SIG-M5 (cell line): ENCODE results near the gene LUC7L.
A peak's percentile ranks its signal among the peaks of the same experiment; 100 is the strongest.
"Not testable (repeated sequence)": the region's sequence is repeated elsewhere in the genome, so short reads cannot be mapped to it uniquely, and the experiment has no call there.

Experiments used
- DNase-seq: peaks from one replicate; lab custom pipeline; 2025; lab: John Stamatoyannopoulos, UW

LUC7L gene

DNA sequence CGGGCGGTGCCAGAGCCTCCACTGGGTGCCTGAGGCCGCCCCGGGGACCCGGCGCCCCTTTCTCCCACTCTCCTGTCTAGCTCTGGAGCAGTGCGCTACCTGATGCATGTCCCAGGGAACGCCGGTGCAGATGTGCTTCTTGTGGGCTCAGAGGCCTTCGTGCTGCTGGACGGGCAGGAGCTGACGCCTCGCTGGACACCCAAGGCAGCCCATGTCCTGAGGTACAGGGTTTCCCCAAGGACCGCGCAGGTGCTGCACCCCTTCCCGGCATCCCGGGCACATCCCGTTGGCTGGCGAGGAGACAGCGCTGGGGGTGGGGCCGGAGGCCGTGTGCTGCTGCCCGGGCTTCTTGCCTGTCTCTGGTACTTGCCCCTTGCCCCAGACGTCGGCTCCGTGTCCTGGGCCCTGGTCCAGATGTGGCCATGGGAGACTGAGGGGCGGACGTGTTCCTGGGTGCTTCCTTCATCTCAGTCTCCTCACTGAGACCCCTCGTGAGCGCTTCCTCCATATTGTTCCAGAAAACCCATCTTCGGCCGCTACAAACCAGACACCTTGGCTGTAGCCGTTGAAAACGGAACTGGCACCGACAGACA, 34.0 kb upstream of the LUC7L start:
- DNase-seq: no peak

DNA sequence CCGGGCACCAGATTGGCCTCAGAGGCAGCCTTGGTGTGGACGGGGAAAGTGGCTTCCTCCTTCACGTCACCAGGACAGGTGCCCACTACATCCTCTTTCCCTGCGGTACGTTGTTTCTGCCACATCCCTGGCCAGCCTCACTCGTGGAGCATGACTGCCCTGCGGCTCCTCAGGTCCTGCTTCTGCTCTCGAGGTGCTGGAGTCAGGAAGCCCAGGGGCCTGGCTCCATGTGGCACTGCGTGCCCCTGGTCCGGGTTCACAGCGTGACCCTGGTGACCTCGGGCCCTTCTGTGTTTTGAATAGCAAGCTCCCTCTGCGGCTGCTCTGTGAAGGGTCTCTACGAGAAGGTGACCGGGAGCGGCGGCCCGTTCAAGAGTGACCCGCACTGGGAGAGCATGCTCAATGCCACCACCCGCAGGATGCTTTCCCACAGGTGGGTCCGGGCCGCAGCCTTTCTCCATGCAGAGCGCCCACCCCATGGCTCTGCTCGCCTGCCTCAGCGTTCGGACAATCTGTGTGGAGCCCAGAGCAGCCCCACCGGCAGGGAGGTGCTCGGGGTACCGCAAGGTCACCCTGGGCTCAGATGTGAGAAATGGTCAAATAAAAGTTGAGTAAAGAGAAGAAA, 33.0 kb upstream of the LUC7L start:
- DNase-seq: no peak

DNA sequence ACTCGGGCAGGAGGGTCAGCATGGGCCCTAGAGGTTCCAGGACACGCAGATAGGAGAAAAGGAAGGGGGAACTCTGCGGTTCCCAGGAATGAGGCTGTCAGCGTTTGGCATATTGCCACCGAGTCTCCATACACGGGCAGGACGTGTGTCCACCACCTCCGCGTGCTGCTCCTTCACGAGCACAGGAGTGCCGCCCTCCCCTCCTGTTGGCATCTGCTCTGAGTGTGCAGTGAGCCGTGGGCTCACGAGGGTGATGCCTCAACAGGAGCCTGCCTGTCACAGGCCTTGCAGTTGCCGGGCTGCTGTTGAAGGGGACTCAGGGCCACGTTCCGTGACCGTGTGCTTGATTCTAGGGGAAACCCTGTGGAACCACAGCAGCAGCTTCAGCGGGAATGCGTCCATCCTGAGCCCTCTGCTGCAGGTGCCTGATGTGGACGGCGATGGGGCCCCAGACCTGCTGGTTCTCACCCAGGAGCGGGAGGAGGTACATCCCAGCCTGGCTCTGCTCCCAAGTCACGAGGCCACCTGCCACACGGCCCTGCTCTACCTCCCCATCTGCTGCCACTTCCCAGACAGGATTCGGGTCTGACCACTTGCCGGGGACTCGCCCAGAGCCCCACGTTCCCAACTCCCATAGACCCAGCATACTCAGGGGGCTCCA, 31.9 kb upstream of the LUC7L start:
- DNase-seq: no peak

DNA sequence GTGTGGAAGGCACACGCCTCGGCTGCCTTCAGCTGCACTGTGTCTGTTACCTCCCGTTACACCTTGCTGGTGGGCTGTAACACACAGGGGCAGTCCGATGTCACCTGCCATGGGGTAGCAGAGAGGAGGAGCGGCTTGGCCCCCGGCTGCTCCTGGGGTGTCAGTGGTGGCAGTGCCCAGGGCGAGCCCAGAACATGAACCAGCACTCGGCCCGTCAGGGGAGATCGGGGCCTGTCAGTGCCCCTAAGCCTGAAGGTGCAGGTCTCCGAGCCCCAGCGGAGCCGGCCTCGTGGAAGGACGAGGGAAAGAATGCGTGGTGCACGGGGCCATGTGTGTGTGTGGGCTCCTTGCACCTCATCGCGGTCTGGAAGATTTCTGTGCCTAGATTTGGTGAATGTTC, 31.1 kb upstream of the LUC7L start:
- no peak for DNase-seq

DNA sequence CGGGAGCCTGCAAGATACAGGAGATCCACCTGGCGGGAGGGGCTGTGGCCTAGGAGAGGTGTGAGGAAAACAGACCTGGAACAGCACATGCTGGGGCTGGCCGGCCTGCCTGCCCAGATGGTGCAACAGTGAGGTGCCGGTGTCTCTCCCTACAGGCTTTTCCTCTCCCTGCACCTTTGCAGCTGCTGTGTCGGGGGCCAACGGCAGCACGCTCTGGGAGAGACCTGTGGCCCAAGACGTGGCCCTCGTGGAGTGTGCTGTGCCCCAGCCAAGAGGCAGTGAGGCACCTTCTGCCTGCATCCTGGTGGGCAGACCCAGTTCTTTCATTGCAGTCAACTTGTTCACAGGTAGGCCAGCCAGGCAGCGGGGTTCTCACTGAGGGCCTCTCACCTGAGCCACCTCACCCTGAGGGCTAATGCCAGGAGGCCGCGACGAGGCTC, 30.6 kb upstream of the LUC7L start:
- DNase-seq: no peak

DNA sequence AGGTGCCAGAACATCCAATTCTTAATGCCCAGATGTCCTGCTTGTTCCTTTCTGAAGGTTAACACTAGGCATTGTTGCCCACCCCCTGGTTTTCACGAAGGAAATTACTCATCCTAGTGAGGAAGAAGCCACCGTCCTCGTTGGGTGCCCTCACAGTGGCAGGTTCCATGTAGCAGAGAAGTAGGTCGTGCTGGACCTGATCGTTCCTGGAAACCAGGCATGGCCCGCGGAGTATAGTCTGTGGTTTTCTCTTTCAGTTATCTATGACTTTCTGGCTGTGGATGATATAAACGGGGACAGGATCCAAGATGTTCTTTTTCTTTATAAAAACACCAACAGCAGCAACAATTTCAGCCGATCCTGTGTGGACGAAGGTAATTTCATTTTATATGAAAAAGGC, 30.0 kb upstream of the LUC7L start:
- DNase-seq: no peak

DNA sequence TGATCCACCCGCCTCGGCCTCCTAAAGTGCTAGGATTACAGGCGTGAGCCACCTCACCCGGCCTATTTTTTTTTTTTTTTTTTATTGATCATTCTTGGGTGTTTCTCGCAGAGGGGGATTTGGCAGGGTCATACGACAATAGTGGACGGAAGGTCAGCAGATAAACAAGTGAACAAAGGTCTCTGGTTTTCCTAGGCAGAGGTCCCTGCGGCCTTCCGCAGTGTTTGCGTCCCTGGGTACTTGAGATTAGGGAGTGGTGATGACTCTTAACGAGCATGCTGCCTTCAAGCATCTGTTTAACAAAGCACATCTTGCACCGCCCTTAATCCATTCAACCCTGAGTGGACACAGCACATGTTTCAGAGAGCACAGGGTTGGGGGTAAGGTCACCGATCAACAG, 28.8 kb upstream of the LUC7L start:
- DNase-seq: not testable (repeated sequence)

DNA sequence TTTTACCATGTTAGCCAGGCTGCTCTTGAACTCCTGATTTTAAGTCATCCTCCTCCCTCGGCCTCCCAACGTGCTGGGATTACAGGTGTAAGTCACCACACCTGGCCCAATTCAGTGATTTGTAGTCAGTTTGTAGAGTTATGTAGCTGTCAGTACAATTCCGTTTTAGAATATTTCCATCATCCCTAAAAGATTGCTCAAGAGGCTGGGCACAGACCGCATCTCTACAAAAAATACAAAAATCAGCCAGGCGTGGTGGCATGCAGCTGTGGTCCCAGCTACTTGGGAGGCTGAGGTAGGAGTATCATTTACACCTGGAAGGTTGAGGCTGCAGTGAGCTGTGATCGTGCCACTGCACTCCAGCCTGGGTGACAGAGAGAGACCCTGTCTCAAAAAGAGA, 25.9 kb upstream of the LUC7L start:
- no peak for DNase-seq

DNA sequence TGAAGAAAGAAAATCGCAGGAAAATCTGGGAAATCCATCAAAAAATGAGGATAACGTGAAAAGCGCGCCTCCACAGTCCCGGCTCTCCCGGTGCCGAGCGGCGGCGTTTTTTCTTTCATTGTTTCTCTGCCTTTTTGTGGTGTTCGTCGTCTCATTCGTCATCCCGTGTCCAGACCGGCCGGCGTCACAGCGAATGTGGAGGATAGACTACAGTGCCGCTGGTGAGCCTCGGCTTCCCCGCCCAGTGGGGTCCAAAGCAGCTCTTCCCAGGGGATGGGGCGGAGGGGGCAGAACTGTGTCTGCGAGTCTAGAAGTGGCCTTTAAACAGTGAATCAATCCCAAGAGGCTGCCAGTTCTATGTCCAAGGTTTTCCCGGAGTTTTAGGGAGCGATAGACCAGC, 25.2 kb upstream of the LUC7L start:
- DNase-seq: no peak

DNA sequence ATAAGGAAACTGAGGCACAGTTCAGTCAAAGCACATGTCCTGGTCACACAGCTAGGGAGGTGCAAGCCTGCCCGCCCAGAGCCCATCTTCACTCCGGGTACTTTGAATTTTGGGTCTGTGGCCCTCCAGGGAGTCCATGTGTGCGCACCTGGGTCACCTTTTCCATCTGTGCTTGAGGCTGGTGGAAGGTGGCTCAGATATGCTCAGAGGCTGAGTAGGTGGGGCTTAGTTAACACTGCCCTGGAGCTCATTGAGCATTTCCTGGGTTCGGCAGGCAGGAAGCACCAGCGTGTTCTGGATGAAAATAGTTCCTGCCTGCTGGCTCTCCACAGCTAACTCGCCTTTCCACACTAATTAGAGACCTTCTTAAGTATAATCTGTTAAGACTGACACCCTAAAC, 24.6 kb upstream of the LUC7L start:
- DNase-seq: no peak

DNA sequence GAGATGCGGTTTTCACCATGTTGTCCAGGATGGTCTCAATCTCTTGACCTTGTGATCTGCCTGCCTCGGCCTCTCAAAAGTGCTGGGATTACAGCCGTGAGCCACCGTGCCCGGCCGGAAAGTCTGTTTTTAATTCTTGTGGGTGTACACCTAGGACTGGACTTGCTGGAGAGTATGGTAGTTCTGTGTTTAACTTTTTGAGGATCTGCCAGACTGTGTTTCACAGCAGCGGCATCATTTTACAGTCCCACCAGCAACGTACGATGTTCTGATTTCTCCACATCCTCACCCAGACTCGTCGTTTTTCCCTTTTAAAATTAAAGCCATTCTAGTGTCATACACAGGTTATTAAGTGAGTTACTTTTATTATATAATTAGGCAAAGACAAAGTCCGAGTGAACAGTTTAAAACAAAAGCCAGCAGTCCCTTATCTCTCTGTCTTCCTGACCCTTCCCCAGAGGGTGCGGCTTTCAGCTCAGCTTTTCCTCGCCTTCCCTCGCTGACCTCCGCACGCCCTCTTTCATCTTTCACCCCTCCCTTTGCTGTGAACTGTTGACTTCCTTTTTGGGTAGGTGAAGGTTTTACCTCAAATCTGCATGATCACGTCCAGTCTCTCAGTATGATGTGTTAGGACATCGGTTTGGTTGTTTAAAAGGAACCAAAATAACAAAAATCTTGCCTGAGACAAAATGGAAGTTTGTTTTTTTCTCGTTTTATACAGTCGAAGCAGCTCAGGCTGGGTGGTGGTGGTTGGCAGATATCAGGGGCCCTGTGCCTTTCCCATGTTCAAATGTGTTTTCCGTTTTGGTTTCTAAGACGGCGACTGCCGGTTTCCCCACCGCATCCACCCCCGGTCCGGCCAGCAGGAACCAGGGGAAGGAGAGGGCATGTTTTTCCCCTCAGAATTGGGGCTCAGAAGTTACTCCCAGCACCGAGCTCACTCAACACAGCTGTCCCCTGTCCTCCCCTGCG, 23.4 kb upstream of the LUC7L start:
- no peak for DNase-seq

DNA sequence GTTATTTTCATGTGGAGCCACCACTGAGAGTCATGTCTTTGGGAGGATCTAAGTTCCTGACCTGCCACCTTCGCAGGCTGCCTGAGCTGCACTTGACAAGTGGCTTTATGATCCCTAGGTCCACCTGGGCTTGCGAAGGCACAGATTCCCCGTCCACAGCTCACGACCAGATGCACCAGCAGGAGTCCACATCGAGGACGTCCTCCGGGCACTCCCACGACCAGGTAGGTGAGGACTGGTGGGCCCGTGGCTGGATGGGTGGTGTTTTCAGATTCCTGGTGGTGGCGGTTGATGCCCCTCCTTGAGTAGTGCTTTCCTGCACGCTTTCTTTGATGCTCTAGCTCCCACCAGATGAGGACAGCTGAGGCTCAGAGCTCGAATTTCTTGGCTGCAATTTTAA, 20.2 kb upstream of the LUC7L start:
- DNase-seq: no peak

DNA sequence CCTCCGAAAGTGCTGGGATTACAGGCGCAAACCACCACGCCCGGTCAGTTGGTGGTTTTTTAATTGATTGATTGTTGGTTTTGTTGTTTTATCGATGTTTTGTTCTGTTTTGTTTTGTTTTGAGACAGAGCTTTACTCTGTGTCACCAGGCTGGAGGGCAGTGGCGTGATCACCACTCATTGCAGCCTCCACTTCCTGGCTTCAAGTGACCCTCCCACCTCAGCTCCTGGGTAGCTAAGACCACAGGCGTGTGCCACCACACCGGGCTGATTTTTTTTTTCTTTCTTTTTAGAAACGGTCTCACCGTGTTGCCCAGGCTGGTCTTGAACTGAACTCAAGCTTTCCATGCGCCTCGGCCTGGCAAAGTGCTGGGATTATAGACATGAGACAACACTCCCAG, 17.8 kb upstream of the LUC7L start:
- no peak for DNase-seq

DNA sequence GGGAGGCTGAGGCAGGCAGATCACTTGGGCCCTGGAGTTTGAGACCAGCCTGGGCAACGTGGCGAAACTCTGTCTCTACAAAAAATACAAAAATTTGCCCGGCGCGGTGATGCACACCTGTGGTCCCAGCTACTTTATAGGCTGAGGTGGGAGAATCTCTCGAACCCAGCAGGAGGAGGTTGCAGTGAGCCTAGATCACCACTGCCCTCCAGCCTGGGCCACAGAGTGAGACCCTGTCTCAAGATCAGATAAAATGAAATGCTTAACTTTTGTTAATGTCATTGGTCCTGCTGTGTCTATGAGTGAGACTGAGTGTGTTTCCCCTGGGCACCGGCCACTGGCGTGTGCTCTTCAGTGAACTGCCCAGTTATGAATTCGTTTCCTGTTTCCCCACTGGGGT, 15.9 kb upstream of the LUC7L start:
- DNase-seq: no peak

DNA sequence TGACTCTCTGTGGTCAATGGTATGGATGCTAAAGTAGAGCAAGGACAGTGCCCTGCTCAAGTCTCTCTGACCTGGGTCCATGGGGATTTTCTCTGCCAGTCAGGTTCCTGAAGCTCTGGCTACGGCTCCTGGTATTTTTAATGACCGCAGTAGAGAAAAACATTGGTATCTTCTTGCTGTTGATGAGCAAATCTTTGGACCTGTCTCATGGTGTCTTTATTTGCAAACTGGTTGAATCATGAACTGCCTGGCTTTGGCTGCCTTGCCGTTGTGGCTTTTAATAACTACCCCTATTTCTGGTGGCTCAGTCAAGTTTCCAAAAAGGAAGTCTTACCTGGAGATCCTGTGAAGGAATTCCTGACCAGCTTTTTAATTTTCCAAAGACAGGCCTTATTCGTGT, 14.1 kb upstream of the LUC7L start:
- no peak for DNase-seq

DNA sequence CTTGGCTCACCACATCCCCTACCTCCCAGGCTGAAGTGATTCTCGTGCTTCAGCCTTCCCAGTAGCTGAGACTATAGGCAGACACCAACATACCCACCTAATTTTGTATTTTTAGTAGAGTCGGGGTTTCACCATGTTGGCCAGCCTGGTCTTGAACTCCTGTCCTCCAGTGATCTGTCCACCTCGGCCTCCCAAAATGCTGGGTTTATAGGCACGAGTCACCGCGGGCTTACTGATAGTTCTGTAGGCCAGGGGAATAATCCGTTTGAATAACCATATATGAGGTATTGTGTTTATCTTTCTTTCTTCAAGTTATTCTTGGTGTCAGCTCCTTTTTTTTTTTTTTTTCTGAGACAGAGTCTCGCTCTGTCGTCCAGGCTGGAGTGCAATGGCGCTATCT, 13.0 kb upstream of the LUC7L start:
- no peak for DNase-seq

DNA sequence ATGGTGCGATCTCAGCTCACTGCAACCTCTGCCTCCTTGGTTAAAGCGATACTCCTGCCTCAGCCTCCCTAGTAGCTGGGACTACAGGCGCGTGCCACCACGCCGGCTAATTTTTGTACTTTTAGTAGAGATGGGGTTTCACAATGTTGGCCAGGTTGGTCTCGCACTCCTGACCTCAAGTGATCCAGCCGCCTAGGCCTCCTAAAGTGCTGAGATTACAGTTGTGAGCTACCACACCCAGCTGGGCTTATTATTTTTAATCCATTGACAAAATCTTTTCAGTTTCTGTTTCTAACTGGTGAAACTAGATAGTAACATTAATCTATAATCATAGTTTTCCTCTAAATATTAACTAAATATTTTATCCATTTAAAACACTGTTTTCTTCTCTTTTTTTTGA, 11.3 kb upstream of the LUC7L start:
- no peak for DNase-seq

DNA sequence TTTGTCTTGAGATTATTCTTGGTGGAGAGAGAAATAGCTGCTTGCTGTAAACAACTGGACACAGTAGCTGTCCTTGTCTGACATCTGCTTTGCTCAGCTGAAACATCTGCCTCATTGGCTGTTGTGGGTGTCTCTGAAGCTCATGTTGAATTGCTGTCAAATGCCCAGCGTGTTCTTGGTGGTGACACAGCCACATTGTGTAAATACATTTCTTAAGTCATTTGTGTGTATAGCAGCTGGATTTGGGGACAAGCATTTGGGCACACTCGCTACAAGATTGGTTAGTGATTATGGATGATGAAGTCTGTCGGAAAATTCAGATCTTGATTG, 10.7 kb upstream of the LUC7L start:
- DNase-seq: no peak

DNA sequence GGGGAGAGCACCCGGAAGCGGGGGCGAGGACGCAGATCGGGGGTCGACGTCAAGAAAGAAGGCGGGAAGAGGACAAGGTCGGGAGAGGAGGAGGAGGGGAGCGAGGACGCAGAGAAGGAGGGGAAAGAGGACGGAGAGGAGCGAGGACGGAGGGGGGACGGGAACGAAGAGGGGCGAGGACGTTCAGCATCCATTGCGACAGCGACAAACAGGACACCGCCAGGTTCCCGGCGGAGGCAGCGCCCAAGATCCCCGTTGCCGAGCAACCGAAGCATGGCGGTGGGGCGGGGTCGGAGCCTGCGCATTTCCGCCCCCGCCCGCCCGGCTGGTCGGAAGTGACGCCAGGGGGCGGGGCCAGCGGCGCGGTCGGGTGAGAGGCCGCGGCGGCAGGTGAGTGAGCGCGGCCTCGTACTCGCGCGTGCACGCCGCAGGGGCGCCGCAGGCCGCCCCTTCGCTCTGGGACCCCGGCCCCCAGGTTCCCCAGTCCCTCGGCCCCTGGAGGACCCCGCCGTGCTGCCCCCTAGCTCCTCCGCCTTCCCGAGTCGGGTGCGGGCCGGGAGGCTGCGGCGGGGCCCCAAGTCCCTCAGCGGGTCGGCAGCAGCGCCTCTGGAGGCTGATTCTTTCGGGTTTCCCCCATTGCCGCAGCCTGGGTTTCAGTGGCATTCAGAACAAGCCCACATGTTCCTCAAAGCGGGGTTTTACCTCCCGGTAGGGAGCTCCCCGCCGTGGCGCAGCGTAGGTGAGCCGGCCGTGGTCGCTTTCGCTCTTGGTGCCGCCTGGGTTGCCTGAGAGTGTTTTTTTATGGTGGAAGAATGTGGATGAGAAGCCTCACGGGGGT, 5.4 kb upstream of the LUC7L start, which contains the start of gene FAM234A:
Gene FAM234A, plus strand, starts transcription at position 354 of the 838 bp plus-strand sequence. CDS start 19,593 bp downstream, outside the sequence.
- peak; percentile 33 for DNase-seq

DNA sequence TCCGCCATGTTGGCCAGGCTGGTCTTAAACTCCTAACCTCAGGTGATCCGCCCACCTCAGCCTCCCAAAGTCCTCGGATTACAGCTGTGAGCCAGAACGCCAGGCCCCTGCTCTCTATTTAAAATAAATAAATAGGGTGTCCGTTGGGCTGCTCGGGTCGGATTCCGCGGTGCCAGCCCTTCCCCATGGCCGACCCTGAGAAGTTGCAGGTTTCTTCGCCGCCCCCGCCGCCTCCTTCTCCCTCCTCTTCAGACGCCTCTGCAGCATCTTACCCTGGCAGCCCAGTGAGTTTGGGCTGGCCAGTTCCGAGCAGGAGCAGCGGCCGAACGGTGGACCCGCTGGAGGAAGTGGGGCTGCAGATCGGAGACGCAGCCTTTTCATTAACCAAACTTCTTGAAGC, 1.7 kb upstream of the LUC7L start:
- no peak for DNase-seq

DNA sequence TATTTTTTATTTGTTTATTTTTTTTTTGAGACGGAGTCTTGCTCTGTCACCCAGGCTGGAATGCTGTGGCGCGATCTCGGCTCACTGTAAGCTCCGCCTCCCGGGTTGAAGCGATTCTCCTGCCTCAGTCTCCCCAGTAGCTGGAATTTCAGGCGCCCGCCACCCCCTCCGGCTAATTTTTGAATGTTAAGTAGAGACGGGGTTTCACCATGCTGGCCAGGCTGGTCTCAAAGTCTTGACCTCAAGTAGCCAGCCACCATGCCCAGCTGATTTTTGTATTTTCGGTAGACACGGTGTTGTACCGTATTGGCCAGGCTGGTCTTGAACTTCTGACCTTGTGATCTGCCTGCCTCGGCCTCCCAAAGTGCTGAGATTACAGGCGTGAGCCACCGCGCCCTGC, 1.1 kb upstream of the LUC7L start:
- not testable (repeated sequence) for DNase-seq
